Fibroblast of skin of right quadriceps (primary cell): Measurements from ENCODE around the gene PADI1.
"Not testable (repeated sequence)": the region's sequence is repeated elsewhere in the genome, so short reads cannot be mapped to it uniquely, and the experiment has no call there.

ENCODE experiments used
- DNase-seq: peaks from one replicate; pipeline ENCODE4 v3.0.0-alpha.2; 2013

Gene PADI1

GRCh38 chr1:17218939-17219338, 14.0 kb downstream of the PADI1 start:
- no peak for DNase-seq

DNA sequence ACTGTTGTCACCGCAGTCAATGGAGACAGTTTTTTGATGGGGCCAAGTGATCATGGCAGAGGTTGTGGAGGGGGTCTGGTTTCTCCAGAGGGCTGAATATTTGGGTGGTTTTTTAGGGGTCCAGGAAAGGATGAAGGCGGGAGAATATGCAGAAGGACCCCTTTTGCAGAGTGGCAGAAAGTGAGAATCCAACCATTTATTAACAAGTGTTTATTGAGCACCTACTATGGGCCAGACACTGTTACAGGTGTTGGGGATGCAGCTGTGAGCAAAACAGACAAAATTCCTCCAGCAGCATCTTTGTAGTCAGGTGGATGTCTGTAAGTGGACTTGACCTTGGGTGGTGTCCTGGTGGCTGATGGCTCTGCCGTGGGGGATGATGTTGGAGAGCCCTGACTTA, 15.4 kb downstream of the PADI1 start:
- no peak for DNase-seq

DNA sequence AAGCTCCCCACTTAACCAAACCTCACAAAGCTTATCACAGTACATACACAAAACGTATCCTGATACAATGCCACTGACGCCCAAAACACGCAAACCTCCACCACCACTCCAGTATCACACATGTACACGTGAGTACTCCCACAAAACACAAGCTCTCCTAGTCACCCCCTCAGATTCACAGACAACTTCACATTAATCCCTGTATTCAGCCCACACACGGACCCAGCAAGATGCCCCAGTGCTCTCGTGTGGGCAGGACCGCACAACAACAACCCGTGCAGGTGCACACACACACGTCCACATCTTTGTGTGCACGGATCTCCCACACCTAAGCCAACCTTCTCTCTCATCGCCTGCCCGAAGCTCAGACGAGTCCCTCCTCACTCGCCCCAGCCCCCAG, 17.6 kb downstream of the PADI1 start:
- no peak for DNase-seq

DNA sequence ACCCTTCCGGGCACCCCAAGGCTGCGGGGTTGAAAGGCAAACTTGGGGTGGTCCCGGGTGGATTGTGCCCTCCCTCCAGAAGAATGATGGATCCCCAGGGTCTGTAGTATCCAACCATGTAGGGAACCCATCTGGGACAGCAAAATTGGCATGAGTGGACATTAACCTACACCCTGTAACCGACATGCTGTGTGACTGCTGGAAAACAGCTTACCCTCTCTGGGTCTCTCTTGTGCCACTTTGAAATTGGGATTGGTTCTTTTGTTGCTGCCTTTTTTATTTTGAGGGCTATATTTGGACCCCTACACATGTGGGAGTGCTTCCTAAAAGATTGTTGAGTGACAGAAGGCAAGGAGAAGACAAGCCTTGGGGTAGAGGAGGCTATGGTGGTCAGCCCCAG, 19.5 kb downstream of the PADI1 start:
- no peak for DNase-seq

GRCh38 chr1:17225140-17225539, 20.2 kb downstream of the PADI1 start:
- DNase-seq, result no peak

GRCh38 chr1:17227358-17227915, 22.5 kb downstream of the PADI1 start:
- DNase-seq, result no peak

DNA sequence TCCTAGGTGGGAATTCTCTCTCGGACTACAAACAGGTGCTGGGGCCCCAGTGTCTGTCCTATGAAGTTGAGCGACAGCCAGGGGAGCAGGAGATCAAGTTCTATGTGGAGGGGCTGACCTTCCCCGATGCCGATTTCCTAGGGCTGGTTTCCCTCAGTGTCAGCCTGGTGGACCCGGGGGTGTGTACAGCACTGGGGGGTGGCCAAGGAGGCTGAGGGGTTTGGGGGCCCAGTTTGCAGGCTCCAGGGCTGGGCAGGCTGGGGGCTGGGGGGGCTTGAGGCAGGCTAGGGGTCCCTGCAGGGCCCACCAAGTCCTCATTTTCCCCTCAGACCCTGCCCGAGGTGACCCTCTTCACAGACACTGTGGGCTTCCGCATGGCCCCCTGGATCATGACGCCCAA, 23.7 kb downstream of the PADI1 start:
- no peak for DNase-seq

DNA sequence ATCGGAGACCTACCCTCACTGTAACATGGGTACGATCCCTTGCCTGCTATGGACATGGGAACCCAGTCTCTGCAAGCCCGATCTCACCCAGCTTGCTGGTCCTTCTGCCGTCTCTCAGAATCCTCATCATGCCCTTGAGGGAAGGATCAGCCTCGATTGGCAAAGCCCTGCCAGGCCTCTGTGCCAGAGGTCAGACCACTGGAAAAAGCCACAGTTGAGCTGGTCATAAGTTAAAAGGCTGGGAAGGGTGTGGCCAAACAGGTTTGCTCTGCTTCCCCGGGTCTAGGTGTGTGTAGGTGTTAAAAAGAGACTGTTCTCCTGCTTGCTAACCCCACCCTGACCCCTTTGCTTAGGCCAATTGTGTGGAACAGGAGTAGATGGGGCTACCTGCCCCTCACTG, 24.5 kb downstream of the PADI1 start:
- DNase-seq, result no peak

GRCh38 chr1:17230106-17230505, 25.2 kb downstream of the PADI1 start:
- DNase-seq, result no peak

- DNase-seq, result no peak
Observed at GRCh38 chr1:17230671-17231310, 25.9 kb downstream of the PADI1 start.

GRCh38 chr1:17232759-17233661, 28.1 kb downstream of the PADI1 start:
- DNase-seq, result peak; percentile 90

GRCh38 chr1:17233675-17234320, 28.9 kb downstream of the PADI1 start:
- DNase-seq, result peak; percentile 88

DNA sequence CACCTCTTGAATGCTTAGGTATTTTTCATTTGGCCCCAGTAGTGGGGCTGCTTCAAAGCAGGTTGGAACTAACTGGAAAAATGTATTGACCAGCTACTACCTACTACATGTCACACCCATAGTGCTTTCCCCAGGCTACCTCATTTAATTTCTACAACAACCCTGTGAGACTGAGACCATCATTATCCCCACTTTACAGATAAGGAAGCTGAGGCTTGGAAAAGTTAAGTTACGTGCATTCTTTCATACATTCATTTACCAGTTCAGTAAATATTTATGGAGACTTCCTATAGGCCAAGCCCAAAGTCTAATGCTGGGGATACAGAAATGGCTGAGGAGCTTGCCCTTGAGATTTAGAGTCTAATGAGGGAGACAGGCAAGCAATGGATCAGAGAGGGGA, 29.5 kb downstream of the PADI1 start:
- no peak for DNase-seq

GRCh38 chr1:17235135-17235885, 30.4 kb downstream of the PADI1 start:
- no peak for DNase-seq

DNA sequence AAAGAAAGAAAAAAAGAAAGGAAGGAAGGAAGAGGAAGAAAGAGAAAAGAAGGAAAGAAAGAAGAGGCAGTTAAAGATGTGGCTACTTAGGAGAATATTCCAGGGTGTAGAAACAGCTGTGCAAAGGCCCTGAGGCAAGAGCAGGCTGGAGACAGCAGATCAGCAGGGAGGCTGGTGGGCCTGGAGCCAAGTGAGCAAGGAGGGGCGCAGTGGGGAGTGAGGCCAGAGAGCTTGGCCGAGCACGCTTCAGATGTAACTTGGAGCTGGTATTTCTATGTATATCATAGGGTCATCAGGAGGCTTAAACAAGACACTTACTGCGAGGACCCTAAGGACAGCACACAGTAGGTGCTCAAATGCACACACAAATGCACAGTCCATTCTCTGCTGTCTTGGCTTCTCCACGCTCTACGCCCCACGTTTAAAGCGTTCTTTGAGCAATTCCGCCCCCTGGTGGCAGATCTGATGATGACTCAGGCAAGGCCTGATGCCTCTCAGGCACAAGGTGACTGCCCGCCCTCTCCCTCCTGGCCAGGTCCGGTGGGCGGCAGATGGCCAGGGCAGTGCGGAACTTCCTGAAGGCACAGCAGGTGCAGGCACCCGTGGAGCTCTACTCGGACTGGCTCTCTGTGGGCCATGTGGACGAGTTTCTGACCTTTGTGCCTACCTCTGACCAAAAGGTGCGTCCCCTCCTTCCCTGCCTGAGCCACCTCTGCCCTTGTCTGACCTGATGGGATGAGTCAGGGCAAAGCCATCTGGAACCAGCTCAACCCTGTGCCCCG, 32.0 kb downstream of the PADI1 start:
- DNase-seq, result peak; percentile 80

- no peak for DNase-seq
Observed at GRCh38 chr1:17237561-17237903, 32.6 kb downstream of the PADI1 start.

DNA sequence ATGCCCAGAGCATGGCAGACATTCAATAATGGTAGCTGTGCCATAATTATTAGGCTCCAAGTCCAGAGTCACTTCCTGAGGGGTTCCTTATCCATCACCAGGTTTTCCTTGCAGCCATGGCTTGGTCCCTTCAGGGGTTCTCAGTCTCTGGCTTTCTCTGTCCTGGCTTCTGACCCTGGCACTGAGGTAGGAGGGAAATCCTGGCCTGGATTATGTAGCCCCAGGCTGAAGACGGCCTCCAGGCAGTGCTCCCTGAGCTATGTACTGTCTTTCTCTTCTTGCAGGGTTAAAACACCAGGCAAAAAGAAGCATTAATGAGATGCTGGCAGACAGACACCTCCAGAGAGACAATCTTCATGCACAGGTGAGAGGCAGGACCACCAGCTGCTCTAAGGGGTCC, 34.5 kb downstream of the PADI1 start:
- peak; percentile 90 for DNase-seq

DNA sequence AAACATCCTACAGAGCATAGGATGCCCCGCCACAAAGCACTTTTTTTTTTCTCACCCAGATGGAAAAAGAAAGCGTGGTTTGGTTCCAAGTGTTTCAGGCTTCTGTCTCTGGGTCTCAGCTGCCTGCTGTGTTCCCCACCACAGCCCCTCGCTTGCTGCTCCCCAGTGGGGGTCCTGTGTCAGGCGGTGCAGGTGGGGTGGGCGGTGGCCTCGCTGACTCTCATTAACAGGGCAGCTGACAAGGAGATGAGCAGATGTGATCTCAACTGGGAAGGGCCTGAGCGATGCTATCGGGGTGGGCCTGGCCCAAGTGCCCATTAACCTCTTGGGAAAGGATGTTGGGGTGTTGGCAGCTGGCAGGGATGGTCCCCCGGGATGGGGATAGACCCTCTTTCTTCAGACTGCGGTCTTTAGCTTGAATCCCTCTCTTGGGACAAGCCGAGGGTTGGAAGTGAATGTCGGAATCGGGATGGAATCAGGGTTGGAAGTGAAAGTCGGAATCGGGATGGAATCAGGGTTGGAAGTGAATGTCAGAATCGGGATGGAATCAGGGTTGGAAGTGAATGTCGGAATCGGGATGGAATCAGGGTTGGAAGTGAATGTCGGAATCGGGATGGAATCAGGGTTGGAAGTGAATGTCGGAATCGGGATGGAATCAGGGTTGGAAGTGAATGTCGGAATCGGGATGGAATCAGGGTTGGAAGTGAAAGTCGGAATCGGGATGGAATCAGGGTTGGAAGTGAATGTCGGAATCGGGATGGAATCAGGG, 36.3 kb downstream of the PADI1 start:
- not testable (repeated sequence) for DNase-seq

DNA sequence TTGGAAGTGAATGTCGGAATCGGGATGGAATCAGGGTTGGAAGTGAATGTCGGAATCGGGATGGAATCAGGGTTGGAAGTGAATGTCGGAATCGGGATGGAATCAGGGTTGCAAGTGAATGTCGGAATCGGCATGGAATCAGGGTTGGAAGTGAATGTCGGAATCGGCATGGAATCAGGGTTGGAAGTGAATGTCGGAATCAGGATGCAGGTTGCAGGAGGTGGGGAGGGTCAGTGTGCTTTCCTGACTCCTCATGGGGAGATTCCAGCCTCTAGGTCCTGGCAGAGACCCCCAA, 36.8 kb downstream of the PADI1 start:
- not testable (repeated sequence) for DNase-seq

GRCh38 chr1:17243274-17243673, 38.3 kb downstream of the PADI1 start:
- no peak for DNase-seq
